HG03439 (cell line): ENCODE measurements around the gene ATM.
"Not testable (repeated sequence)": the region's sequence is repeated elsewhere in the genome, so short reads cannot be mapped to it uniquely, and the experiment has no call there.

ENCODE experiments used
- ATAC-seq: cut with Tn5 transposase; IDR thresholded peaks from one replicate; pipeline ENCODE4 v1.9.1; 2021; ENCODE audit warnings: mild to moderate bottlenecking, moderate library complexity; ENCODE audit not compliant: unreplicated experiment

ATM gene

DNA sequence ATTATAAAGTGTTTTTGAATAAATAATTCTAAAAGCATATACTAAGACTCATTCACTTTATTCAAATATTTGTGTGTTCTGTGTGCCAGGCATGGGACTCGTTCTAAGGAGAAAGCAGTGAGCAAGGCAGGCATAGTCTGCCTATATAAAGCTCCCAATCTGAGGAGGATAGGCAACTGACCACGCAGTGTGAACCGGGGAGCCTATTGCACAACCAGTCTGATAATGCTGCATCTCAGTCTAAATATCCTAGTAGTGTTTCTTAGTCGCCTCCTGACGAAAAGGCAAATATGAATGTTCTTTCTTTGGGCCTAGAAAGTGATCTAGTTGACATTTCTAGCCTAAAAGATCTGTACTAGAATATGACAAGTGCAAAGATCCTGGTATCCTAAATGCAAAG is 146.2 kb downstream of the ATM start:
- no peak for ATAC-seq

DNA sequence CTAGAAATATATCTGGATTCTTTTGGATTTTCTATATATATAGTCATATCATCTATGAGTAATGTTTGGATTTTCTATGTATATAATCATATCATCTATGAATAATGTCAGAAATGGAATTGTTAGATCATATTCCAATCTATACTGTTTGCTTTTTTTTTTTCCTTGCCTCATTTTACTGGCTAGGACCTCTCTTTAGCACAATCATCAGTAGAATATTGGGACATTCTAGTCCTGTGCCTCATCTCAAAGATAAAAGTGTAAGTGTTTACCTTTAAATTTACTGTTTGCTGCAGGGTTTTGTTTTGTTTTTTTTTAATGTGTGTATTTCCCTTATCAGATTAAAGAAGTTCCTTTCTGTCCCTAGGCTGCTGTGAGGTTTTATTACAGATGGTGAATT is 147.4 kb downstream of the ATM start:
- no peak for ATAC-seq

DNA sequence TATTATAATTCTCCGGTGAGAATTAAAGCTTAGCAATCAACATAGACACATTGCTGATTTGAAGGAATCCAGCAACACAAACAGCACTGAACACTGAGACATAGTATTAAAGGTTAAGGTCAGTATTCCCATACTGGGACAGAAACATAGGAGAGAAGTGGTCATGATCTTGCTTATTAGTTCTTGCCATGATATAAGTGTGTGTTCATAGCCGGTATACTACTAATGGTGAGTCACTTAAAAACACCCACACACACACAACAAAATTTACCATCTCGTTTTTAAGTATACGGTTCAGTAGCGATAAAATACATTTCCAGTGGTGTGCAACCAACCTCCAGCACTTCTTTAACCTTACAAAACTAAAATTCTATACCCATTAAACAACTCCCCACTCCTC is 148.1 kb downstream of the ATM start:
- no peak for ATAC-seq

DNA sequence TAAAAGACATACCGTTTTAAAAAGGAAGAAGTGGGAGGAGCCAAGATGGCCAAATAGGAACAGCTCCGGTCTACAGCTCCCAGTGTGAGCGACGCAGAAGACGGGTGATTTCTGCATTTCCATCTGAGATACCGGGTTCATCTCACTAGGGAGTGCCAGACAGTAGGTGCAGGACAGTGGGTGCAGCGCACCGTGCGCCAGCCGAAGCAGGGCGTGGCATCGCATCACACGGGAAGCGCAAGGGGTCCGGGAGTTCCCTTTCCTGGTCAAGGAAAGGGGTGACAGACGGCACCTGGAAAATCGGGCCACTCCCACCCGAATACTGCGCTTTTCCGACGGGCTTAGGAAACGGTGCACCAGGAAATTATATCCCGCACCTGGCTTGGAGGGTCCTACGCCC is 150.6 kb downstream of the ATM start:
- not testable (repeated sequence) for ATAC-seq

DNA sequence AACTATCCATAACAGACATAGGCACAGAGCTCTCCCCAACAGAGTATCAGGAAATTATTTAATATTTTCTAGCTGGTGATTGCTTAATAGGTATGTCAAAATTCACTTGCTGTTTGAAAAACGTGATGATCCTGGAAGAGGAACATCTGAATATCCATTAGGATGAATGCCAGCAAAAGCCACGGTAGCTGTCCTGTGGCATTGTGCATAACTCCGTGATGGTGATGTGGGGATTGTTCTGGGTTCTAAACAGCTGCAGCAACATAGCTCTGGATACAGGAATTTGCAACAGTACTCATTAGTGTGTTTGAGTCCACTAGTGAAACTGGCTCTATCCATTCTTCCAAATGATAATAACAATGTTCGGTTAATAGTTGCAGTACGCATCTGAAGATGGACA is 165.7 kb downstream of the ATM start:
- no peak for ATAC-seq

DNA sequence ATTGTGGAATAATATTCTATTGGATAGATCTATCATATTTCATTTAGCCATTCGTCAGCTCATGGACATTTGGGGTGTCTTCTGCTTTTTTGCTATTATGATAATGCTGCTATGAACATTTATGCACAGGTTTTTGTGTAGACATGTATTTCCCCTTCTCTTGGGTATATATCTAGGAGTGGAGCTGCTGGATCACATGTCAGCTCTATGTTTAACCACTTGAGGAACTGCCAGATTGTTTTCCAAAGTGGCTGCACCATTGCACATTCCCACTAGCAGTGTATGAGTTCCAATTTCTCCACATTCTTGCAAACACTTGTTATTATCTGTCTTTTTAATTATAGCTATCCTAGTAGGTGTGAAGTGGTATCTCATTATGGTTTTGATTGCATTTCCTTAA is 169.5 kb downstream of the ATM start:
- no peak for ATAC-seq

DNA sequence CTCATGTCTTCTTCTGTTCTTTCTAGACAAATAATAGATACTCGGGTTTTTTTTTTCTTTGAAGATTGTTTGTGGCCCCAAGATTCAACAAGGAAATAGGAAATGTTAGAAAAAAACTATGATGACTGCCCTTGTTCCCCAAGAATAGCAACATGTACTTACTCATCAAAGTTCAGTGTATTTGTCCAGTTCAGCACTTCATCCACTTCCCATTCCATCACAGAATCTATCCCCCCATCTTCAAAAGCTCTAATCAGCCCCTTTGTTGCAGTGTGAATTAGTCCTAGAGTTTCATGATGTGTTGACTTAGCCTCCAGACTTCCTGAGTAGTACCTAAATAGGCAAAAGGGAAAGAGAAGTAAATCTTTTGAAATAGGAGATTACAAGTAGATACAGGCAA is 170.2 kb downstream of the ATM start:
- no peak for ATAC-seq

DNA sequence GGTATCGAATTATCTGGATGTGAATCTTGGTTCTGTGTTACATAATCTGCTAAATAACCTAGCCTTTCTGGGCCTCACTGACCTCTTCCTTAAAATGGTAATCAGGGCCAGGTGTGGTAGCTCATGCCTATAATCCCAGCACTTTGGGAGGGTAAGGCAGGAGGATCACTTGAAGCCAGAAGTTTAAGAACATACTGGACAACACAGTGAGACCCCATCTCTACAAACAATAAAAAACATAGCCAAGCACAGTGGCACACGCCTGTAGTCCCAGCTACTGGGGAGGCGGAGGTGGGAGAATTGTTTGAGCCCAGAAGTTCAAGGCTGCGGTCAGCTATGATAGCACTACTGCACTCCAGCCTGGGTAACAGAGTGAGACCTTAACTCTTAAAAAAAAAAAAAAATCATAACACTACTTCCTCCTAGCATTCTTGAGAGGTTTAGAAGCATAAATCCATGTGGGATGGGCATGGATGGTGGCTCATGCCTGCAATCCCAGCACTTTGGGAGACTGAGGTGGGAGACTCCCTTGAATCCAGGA is 171.9 kb downstream of the ATM start:
- ATAC-seq = no peak

DNA sequence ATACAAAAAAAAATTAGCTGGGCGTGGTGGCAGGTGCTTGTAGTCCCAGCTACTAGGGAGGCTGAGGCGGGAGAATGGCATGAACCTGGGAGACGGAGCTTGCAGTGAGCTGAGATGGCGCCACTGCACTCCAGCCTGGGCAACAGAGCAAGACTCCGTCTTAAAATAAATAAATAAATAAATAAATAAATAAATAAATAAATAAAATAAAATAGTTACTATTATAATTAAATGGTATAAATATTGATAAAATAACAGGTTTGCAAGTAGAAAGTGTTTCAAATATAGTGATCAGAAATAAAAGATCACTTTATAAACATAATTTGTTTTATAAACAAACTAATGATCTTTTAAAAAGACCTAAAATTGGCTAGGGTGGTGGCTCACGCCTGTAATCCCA is 173.8 kb downstream of the ATM start:
- ATAC-seq = not testable (repeated sequence)

DNA sequence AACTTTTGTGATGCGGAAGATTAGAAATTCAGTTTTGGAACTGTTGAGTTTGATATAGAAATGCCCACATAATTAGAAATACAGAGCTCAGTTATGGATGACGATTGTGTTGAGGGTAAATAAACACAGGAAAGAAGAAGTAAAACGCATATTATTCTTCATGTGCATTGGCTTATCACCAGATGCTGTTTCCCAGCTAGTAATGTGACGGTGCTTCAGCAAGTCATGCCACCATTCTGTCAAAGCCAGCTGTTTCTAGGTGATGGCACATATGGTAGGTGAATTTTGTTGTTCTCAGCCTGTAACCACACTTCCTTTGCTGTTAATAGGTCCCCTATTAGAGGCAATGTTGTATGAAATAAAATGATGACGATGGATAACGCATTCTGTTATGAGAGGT is 175.6 kb downstream of the ATM start:
- no peak for ATAC-seq

DNA sequence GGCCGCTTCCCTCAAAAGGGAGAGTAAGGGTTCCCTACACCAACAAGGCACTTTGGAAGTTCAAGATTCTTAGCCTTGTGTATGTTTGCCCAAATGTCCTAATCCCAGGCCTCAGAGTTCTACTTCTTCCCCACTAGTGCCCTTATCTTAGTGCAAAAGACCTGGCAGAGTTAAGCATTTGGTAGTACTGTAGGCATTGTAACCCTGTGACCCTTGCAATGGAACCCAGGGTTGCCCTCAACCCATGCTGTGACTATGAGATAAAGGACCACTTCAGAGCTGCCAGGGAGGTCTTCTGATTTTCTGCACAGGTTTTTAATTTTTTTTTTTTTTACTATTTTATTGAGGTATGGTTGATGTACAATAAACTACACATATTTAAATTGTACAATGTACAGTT is 179.4 kb downstream of the ATM start:
- ATAC-seq = no peak

DNA sequence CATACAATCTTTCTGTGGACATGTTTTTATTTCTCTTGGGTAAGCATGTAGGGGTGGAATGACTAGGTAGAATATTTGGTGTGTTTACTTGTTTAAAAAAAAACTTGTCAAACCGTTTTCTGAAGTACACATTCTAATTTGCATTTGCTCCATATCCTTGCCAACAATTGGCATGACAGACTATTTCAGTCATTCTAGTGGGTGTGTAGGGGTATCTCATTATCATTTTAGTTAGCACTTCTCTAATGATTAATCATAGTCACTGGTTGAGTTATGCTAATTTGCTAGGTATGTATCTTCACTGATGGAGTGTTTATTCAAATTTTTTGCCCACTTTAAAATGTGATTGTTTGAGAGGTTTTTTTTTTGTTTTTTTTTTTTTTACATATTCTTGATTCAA is 180.2 kb downstream of the ATM start:
- ATAC-seq = no peak

DNA sequence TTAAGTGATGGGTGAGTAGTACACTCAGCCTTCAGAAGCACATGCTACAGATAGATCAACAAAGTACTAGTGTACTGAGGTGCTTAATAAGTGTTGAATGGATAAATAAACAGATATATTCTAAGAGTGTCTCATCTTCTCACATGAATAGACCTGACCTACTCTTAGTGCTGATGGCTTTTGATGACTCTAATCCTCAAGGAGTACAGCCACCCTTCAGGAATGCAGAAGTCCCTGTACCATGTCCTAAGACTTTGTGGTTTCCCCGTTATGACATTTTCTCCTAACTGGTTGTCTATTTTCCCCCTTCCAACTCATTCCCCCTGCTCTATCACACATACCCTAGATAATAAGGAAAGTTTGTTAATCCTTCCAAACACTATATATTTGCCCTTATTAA is 182.8 kb downstream of the ATM start:
- no peak for ATAC-seq

DNA sequence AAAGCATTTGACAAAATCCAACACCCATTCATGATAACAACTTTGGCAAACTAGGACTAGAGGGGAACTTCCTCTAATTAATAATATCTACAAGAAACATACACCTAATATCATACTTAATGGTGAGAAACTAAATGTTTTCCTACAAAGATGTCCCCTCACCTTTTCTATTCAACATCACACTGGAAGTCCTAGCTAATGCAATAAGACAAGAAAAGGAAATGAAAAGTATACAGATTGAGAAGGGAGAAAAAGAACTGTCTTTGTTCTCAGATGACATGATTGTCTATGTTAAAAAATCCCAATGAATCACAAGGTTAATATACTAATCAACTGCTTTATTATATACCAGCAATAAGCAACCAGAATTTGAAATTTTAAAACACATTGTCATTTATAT is 192.1 kb downstream of the ATM start:
- ATAC-seq = no peak

DNA sequence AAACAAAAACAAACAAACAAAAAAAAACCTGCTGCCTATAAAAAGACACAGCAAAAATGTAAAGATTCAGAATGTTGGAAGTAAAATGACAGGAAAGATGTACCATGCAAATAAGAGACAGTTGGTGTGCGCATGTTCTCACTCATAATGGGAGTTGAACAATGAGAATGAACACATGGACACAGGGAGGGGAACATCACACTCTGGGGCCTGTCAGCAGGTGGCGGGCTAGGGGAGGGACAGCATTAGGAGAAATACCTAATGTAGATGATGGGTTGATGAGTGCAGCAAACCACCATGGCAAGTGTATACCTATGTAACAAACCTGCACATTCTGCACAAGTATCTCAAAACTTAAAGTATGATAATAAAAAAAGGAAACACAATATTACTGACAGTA is 194.7 kb downstream of the ATM start:
- not testable (repeated sequence) for ATAC-seq
